GM18507 (cell line): ENCODE data around the gene TERF2IP.
A peak's percentile ranks its signal among the peaks of the same experiment; 100 is the strongest.

Experiments
- DNase-seq: peaks from one replicate; pipeline ENCODE4 v3.0.0; 2011; ENCODE audit warnings: low read depth; ENCODE audit not compliant: insufficient read length; ENCODE audit errors: extremely low spot score
- FAIRE-seq: peaks from 2 replicates; lab custom pipeline; 2011; peaks lifted over from hg19 to GRCh38; lab: Jason Lieb, UNC

Gene TERF2IP

DNA sequence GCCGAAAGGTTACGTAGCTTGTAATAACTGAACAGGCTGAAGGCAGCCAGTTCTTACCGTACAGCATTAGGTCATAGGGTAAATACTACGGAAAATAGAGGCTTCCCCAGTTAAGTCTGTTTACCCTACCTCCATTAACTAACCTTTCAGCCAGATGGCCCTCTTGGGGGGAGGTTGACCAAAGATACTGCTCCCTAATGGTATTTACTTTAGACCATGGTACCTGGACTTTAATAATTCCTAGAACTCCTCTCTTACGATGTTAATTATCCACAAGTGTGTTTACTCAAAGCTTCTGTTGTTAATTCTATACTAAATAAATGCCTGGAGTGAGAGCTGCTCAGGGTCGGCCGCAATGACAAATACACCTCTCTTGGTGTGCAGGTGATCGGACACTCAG is 14.7 kb upstream of the TERF2IP start:
- no peak for DNase-seq
- no peak for FAIRE-seq

- FAIRE-seq (no peak), DNase-seq (no peak)
Observed at GRCh38 chr16:75635036-75635435, 12.5 kb upstream of the TERF2IP start.

- no peak for DNase-seq
- no peak for FAIRE-seq
Observed at GRCh38 chr16:75640598-75640997, 7.0 kb upstream of the TERF2IP start.

DNA sequence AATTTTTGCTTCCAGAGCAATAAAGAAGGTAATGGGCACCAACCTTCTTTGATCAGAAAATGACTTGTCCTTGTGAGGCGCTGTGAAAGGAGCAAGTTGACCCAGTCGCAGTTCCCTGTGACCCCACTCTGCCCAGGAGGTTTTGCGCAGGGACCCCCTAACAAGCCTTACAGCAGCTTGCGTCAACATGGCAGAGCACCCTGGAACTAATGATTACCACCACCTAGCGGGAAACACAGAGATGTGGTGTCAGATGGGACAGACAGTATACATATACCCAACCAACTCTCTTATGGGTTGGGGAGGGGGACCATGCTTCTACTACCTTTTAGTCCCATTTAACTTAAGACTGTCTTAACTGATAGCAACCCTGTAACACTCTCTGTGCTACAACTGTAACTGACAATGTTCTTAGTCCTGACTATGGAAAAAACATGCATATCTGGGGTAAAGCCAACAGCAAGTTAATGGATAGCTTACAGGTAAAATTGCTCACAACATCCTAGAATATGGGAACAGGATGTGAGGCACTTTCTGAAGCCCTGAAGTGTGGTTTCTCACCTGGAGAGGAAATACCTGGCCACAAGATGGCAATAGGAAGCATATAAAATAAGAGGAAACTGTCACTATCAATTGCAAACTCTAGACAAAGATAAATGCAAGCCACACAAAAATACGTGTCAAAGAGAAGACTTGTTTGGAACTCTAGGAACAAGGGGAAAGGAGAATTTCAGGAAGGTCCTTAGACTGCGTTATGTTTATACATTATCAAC is 3.1 kb upstream of the TERF2IP start:
- FAIRE-seq (no peak), DNase-seq (no peak)

GRCh38 chr16:75647112-75647491 is 471 bp upstream of the TERF2IP start:
- peak; percentile 52 for FAIRE-seq
- no peak for DNase-seq

DNA sequence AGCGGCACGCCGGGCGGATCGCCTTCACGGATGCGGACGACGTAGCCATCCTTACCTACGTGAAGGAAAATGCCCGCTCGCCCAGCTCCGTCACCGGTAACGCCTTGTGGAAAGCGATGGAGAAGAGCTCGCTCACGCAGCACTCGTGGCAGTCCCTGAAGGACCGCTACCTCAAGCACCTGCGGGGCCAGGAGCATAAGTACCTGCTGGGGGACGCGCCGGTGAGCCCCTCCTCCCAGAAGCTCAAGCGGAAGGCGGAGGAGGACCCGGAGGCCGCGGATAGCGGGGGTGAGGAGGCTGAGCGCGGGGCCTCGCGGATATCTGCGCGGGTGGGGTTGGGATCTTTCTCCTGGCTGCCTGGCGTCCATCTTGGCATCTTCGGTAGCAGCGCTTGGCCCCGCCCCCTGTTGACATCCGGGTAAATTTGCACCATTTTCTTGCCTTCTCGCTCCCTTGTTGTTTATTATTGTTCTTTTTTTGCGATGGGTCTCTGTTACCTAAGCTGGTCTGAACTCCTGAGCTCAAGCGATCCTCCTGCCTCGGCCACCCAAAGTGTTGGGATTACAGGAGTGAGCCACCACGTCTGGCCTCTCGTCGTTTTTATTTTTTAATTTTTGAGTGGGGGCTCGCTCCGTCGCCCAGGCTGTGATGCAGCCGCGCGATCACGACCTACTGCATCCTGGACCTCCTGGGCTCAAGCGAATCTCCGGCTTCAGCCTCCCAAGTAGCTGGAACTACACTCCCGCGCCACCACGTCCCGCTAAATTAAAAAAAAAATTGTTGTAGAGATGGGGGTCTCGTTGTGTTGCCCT is 898 bp downstream of the TERF2IP start:
- peak; percentile 79 for FAIRE-seq
- no peak for DNase-seq

GRCh38 chr16:75653922-75654321 is 6.3 kb downstream of the TERF2IP start:
- no peak for FAIRE-seq
- DNase-seq: no peak

GRCh38 chr16:75658175-75658574 is 10.6 kb downstream of the TERF2IP start:
- DNase-seq: no peak
- no peak for FAIRE-seq

- DNase-seq (no peak), FAIRE-seq (no peak)
Observed at GRCh38 chr16:75660321-75660720, 12.7 kb downstream of the TERF2IP start.

DNA sequence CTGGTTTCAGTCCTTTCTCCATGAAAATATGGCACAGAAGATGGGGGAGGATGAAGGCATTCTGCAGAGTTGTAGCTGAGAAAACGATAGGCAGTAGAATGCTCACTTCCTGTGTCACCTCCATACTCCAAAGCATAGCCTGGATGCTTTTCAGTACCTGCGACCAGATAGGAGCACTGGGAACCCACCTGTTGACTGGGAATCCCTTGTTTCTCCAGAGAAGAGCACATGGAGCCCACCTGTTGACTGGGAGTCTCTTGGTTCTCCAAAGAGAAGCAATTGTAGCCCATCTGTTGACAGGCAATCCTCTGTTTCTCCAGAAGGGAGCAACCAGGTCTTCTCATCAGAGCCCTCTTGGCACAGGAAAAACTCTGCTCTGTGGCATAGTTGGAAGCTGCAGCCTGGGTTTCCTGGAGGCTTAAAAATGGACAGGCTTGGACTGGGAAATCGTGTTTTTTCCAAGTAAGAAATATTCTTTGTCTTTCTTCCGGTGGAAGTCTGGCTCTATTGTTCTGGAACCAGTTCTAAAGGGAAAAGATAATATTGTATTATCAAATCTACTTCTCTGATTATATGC is 13.2 kb downstream of the TERF2IP start:
- DNase-seq (no peak), FAIRE-seq (no peak)

- DNase-seq (no peak), FAIRE-seq (no peak)
Observed at GRCh38 chr16:75667503-75667902, 19.9 kb downstream of the TERF2IP start.

DNA sequence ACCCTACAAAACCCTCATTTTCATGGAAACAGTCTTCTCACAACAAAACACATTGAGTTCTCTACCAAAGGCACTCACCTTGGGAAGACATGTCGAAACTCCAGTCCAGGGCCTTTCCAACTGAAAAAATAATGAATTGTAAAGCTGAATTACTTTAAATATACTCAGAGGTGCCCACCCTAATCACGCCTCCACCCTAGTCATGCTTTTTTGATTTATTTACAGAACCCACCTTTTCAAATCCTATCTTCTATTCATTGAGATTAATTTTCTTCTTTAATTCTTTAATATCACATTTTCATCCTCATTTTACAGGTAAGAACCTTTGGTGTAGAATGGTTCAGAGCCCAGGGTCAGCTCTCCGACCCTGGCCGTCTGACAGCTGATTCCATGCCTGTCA is 29.3 kb downstream of the TERF2IP start, which contains the start of gene CPHXL2:
CPHXL2 (minus strand) TSS at position 101 of the 400 bp plus-strand sequence; CDS start at position 91, 10 bp downstream.
- FAIRE-seq: no peak
- no peak for DNase-seq

GRCh38 chr16:75679366-75679765 is 31.8 kb downstream of the TERF2IP start:
- FAIRE-seq (no peak), DNase-seq (no peak)

GRCh38 chr16:75682308-75682707 is 34.7 kb downstream of the TERF2IP start:
- FAIRE-seq: no peak
- DNase-seq: no peak

- DNase-seq (no peak), FAIRE-seq (no peak)
Observed at GRCh38 chr16:75687361-75687760, 39.8 kb downstream of the TERF2IP start.

- DNase-seq (no peak), FAIRE-seq (no peak)
Observed at GRCh38 chr16:75695708-75696107, 48.1 kb downstream of the TERF2IP start.

- FAIRE-seq (no peak), DNase-seq (no peak)
Observed at GRCh38 chr16:75697571-75697970, 50.0 kb downstream of the TERF2IP start.

DNA sequence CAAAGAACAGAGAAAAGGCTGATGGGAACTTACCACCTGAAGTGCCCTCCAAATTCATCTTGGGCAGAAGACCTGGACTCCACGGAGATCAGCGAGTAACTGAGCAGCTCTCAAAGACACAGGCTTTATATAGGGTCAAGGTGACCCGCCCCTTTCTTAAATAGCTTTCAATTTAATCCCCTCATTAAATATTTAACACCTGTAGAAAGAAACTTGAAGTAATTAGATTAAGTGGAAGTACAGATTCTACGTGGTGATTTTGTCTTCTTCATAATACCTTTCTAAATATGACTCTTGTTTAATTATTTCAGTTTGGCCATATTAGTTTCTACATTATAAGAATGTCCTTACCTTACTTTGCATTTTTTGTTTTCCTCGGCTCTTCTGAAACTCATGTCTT is 53.8 kb downstream of the TERF2IP start, which contains the start of gene DUXB:
DUXB (minus strand) TSS at position 101 of the 400 bp plus-strand sequence; CDS start at position 58, 43 bp downstream.
- FAIRE-seq (no peak), DNase-seq (no peak)

- FAIRE-seq (no peak), DNase-seq (no peak)
Observed at GRCh38 chr16:75702242-75702641, 54.7 kb downstream of the TERF2IP start.

DNA sequence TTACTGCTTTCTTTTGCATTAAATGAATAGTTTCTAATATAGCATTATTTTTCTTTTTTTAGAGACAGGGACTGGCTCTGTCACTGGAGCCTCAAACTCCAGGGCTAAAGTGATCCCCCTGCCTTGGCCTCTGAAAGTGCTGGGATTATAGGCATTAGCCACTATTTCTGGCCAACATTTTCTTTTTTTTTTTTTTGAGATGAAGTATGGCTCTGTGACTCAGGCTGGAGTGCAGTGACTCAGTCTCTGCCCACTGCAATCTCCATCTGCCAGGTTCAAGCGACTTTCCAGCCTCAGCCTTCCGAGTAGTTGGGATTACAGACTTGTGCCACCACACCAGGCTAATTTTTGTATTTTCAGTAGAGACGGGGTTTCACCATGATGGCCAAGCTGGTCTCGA is 55.7 kb downstream of the TERF2IP start:
- FAIRE-seq: no peak
- DNase-seq: no peak
